WTC11 (cell line): Measurements from ENCODE around the gene ITCH. TPM values are rescaled to one million over a fixed set of nuclear protein-coding genes. Genes with fewer than 3 reads are reported as not detected.

Experiments
- ATAC-seq: fragments of 200-7000 bp; cut with Tn5 transposase; 2 replicates; pipeline ENCODE4 v1.10.0; 2021; ENCODE audit warnings: mild to moderate bottlenecking, moderate library complexity
- CTCF ChIA-PET: fragments of 300-600 bp; sonication (Branson Sonifier 250); formaldehyde crosslinking; loops from one replicate; lab custom pipeline; 2021; ENCODE audit warnings: antibody characterized with exemption; lab: Charles Lee
- POLR2A ChIA-PET: fragments of 350-600 bp; sonication (Branson Sonifier 250); formaldehyde crosslinking; loops from one replicate; lab custom pipeline; 2021; ENCODE audit warnings: antibody characterized with exemption; lab: Charles Lee
- DNase-seq: peaks from one replicate; pipeline ENCODE4 v3.0.0; 2021; ENCODE audit warnings: low spot score
- H3K27ac Mint-ChIP-seq: 2 replicates; pipeline ENCODE4 v1.8.0; 2021; ENCODE audit warnings: mixed read lengths
- H3K27me3 Mint-ChIP-seq: 2 replicates; pipeline ENCODE4 v1.8.0; 2021; ENCODE audit warnings: low read depth, mild to moderate bottlenecking, moderate library complexity, mixed read lengths
- H3K36me3 Mint-ChIP-seq: 2 replicates; pipeline ENCODE4 v1.8.0; 2021; ENCODE audit warnings: mixed read lengths
- H3K4me1 Mint-ChIP-seq: 2 replicates; pipeline ENCODE4 v1.8.0; 2022; ENCODE audit warnings: mixed read lengths
- H3K4me3 Mint-ChIP-seq: 2 replicates; pipeline ENCODE4 v1.8.0; 2021; ENCODE audit warnings: mild to moderate bottlenecking, moderate library complexity, mixed read lengths
- H3K9me3 Mint-ChIP-seq: 2 replicates; pipeline ENCODE4 v1.8.0; 2021; ENCODE audit warnings: mixed read lengths
- CBFB ChIP-seq: sonication (generic); formaldehyde crosslinking; IDR thresholded peaks from 2 replicates; pipeline ENCODE4 v1.8.1; 2022; ENCODE audit warnings: mild to moderate bottlenecking, low read depth, missing genetic modification reagents
- CDX4 ChIP-seq: fragments of 250-450 bp; sonication (Bioruptor Pico); IDR thresholded peaks from 2 replicates; pipeline ENCODE4 v1.9.0; 2021; ENCODE audit warnings: moderate library complexity, mild to moderate bottlenecking, inconsistent platforms, borderline replicate concordance
- CREB1 ChIP-seq: sonication (generic); formaldehyde crosslinking; IDR thresholded peaks from 2 replicates; pipeline ENCODE4 v1.8.0; 2023; ENCODE audit warnings: mild to moderate bottlenecking, missing genetic modification reagents
- GRHL2 ChIP-seq: fragments of 250-450 bp; sonication (Bioruptor Pico); IDR thresholded peaks from 2 replicates; pipeline ENCODE4 v1.8.0; 2022; ENCODE audit warnings: mild to moderate bottlenecking, moderate library complexity; ENCODE audit not compliant: insufficient replicate concordance, severe bottlenecking
- NFATC4 ChIP-seq: fragments of 250-450 bp; sonication (Bioruptor Pico); IDR thresholded peaks from 2 replicates; pipeline ENCODE4 v1.9.0; 2021; ENCODE audit warnings: mild to moderate bottlenecking
- PRDM15 ChIP-seq: sonication (generic); formaldehyde crosslinking; IDR thresholded peaks from 2 replicates; pipeline ENCODE4 v1.8.0; 2022; ENCODE audit warnings: missing genetic modification reagents
- SP1 ChIP-seq: sonication (generic); formaldehyde crosslinking; conservative IDR thresholded peaks from 2 replicates; pipeline ENCODE4 v1.8.1; 2022; ENCODE audit warnings: missing genetic modification reagents
- ZBTB43 ChIP-seq: sonication (generic); formaldehyde crosslinking; IDR thresholded peaks from 2 replicates; pipeline ENCODE4 v1.8.1; 2023; ENCODE audit warnings: mild to moderate bottlenecking, missing genetic modification reagents
- ZNF121 ChIP-seq: sonication (generic); formaldehyde crosslinking; IDR thresholded peaks from 2 replicates; pipeline ENCODE4 v1.8.0; 2023; ENCODE audit warnings: missing genetic modification reagents
- ZNF232 ChIP-seq: sonication (generic); formaldehyde crosslinking; IDR thresholded peaks from 2 replicates; pipeline ENCODE4 v1.8.0; 2022; ENCODE audit warnings: mild to moderate bottlenecking, missing genetic modification reagents
- ZNF396 ChIP-seq: fragments of 250-450 bp; sonication (Bioruptor Pico); IDR thresholded peaks from 2 replicates; pipeline ENCODE4 v1.8.0; 2021; ENCODE audit warnings: mild to moderate bottlenecking, moderate library complexity, borderline replicate concordance
- ZNF423 ChIP-seq: fragments of 250-450 bp; sonication (Bioruptor Pico); IDR thresholded peaks from 2 replicates; pipeline ENCODE4 v2.1.2; 2022; ENCODE audit warnings: mild to moderate bottlenecking, moderate library complexity
- ZNF532 ChIP-seq: fragments of 250-450 bp; sonication (Bioruptor Pico); IDR thresholded peaks from 2 replicates; pipeline ENCODE4 v1.9.0; 2021; ENCODE audit warnings: mild to moderate bottlenecking, borderline replicate concordance
- total RNA-seq: library from RNA; stranded (reverse); gene quantifications from 3 replicates; pipeline ENCODE4 v1.2.3, GENCODE V29; 2021

The ITCH gene
- total RNA-seq, 1 experiment from 2014 or later = 35.8 TPM

- TF ChIP-seq ZNF532 (CRISPR knock-in tag) (no peak), ZBTB43 (no peak), ZNF423 (no peak), NFATC4 (CRISPR knock-in tag) (no peak)
Measured at GRCh38 chr20:34427331-34427730, 64.3 kb downstream of the ITCH start (continued).

GRCh38 chr20:34427784-34428183 lies 64.7 kb downstream of the ITCH start:
- no peak overlapping the region for H3K27ac Mint-ChIP-seq

More at GRCh38 chr20:34427784-34428183, 64.7 kb downstream of the ITCH start:
- H3K4me3 Mint-ChIP-seq = no peak overlapping the region
- H3K36me3 Mint-ChIP-seq = peaks cover 23% of the 10 kb centered on the region
- no peak for ATAC-seq
- H3K27me3 Mint-ChIP-seq = no peaks in the 10 kb centered on the region
- POLR2A ChIA-PET = no interaction called here
- no peak for DNase-seq
- no peak for TF ChIP-seq GRHL2 (CRISPR knock-in tag)
- no peak for TF ChIP-seq PRDM15 (CRISPR knock-in tag)
- TF ChIP-seq ZNF232 (CRISPR knock-in tag) = no peak
- no peak for TF ChIP-seq SP1 (CRISPR knock-in tag)
- no peak for TF ChIP-seq ZNF396
- no peak for TF ChIP-seq CDX4
- TF ChIP-seq CREB1 = no peak
- TF ChIP-seq CBFB = no peak
- no peak for TF ChIP-seq ZNF121 (CRISPR knock-in tag)
- CTCF ChIA-PET = interaction anchor here (2.4 kb wide), 1 partner anchor 115 kb away, joined by 16 read pairs; no protein-coding TSS in a partner anchor
- no peaks in the 10 kb centered on the region for H3K9me3 Mint-ChIP-seq
- no peaks in the 10 kb centered on the region for H3K4me1 Mint-ChIP-seq
